COLO668 (cell line): ENCODE data around the gene ELP4.
A peak's percentile ranks its signal among the peaks of the same experiment; 100 is the strongest.

Experiments
- DNase-seq: peaks from one replicate; lab custom pipeline; 2025; ENCODE audit not compliant: unreplicated experiment; lab: John Stamatoyannopoulos, UW

The ELP4 gene

DNA sequence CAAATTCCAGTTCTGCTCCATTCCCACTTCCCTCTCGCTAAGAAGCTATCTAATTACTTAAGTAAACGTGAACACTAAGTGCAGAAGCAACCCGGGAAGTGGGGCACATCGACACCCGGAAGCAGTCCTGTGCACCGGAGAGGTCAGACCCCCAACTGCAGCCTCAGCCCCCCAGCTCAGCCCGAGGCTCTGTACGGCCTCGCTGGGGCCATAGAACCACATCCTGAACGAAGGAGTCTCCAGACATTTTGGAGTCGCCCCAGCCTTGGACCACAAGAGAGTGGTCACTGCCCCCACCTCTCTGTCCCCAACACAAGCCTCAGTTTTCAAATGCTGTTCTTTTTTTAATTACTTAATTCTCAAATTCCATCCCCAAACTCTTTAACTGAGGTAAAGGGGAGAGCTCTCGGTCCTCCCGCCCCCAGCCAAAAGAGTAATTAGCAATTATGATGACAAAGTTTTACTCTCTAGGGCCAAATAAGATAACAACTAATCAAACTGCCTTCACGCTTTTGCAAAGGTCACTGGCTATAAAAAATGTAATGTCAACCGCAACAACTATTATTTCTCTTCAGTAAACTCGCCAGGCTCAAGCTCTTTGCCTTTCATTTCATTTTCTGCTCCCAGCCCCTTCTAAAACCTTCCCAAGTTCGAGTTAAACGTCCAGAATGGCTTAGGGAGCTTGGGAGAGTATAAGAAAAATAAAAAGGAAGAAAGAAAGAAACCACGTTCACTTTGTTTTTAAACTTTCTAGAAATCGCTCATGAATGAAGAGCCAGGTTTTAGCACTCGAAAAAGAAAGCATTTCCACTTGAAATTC, 299.4 kb downstream of the ELP4 start:
- DNase-seq: no peak

DNA sequence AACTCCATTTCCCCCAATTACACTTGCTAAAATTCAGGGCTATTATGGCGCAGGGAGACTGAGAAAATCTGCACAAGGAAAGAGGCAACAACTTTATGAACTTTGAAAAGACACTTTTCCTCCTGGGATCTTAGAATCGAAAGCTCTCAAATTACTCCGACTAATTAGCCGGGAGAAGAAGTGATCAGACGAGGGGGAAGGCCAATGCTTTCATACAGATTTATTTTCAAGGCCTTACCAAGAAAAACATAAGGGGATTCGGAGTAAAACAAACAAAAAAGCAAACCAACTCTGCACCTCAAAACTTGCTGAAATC, 299.9 kb downstream of the ELP4 start:
- no peak for DNase-seq

DNA sequence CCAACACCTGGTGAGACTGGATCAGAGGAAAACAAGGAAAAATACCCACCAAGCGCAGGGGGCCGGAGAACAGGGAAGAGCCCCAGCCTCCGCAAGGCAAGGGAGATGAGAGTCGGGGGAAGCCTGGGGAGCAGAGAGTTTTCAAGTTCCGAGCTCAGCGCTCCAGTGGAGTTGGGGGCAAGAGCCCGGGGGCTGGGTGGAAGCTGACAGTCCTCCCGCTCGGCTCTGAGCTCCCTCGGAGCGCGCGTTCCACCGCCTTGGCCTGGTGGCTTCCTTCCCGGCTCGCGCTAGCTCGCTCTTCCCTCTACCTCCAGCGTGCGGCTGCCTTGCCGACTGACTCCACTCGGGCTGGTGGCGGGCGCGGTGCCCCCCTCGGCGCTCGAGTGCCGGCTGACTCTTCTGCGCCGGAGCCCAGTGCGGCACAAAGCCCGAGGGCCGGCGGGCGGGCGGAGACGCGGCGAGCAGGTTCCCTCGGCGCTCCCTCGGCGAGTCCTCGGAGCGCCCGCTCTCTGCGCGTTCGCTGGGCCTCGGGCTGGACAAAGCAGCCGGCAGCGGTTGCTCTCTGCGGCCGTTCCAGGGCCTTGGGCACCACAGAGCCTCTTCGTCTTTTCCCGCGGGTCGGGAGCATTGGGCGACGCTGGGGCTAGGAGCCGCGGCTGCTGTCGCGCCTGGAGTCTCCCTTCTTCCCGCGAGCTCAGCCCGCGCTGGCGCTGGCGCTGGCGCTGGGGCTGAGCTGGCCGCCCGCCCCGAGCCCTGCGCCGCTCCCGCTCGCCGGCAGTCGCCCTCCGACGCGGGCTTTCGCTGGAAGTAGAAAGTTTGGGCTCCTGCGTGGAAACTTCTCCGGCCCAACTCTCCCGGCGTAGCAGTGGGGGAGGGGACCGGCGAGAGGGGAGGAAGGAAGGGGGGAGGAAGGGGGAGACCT, 300.6 kb downstream of the ELP4 start:
- DNase-seq: peak; percentile 58

DNA sequence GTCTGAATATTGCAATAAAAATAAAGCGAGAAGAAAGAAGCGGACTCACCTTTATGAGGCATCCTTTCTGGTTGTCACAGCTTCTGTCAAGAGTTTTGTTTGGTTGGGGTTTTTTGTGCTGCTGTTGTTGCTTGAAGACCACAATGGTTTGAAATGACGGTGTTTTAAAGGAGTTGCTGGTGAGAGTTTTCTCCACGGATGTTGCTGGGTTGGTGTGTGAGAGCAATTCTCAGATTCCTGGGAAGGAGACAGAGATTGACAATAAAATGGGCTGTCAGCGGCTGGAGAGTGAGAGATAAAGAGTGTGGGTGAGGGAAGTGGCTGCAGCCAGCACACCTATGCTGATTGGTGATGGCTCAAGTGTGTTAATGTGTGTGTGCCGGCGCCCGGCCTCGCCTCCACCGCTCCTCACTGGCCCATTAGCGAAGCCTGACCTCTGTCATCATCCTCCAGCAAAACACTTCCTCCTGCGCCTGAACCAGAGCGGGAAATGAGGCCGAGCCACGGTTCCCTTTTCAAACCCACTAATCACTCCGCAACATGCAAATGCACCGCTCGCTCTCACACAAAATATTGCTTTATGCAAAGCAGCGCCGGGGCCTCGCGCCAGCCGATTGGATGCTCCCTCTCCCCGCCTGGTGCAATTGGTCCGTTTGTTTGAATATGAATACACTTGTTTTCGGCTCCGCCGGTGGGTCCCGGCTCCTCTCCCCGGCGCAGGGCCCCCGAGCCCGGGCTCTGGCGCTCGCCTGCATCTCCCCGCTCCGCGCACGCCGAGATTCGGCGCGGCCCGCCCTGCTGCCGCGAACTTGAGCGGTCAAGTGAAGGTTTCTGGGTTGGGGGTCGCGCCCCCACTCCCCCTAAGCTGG, 301.4 kb downstream of the ELP4 start, which contains the start of gene PAX6:
PAX6 (minus strand) TSS at position 544 of the 869 bp plus-strand sequence. CDS start 4,911 bp downstream, outside the sequence.
- peak; percentile 62 for DNase-seq

DNA sequence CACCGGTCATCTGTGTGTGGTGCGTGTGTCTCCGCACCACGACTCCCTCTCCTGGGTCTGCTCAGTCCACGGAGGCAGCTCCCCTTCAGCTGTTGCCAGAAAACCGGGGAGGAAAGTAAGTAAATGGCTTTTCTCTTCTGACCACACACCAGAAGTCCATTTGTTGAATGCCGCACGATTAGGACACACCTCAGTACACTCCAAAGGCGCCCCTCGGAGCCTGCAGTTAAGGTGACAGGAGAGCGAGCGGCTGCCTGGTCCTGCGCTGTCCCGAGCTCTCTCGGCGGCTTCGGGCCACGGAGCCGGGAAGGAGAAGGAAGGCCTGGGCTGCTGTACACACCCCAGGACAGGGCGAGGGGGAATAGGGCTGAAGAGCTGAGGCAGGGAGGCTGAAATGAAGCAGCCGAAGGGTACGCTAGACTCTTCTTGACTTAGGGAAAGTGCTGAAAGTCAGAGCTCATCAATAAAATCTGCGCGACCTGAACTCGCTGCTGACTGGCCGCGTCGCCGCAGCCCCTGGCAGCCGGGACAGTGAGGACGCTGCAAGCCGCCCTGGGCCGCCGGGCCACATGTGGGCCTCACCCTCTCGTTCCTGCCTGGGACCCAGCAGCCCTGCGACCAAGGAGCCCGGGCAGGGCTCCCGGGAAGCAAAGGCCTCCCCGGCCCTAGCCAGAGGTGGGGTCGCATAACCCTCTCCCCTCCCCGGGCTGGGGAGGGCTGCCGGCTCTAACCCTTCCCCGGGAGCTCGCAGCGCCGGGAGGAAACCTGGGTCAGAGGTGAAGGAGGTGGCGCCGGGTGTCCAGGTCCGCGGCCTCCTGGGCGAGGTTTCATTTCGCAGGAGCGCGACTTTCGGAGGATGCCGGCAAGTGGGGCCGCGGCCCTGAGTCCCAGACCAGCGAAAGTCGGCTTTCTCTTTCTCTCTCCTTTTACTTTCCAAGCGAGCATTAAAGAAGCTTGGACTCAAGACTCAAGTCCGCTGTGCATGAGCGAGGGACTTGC, 303.1 kb downstream of the ELP4 start:
- DNase-seq: peak; percentile 39

DNA sequence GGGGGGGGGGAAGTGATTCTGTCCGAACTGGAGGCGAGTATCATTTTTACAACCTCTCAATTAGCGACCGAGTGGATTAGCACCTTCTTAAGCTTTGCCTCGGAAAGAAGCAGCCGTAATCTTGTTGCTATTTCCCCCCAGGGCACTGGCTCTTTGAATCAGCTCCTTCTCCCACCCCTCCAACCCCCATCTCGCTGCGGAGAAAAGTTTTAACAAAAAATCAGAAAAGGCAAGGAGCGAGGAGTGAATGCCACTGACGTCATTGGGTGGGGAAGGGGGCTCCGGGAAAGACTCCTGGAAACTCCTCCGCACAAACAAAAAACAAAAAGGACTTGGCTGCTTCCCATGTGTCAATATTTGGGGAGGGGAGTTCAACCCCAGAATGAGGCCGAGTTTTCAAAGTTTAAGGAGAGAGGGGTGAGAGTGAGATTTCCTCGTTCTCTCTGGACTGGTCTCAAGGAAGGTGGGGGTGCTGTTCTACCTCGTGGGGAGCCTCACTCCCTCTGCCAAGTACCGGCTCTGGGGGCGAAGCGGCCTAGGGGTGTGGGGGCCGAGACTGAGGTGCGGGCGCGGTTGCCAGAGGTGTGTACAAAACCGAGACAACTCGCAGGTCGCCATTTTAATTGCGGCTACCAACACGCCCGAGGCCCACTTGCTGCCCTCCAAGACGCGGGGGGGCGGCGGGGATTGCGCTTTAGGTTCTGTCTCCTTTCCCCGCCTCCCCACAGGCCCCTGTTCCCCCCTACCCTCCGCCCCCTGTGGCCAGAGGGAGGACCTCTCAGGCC, 304.0 kb downstream of the ELP4 start:
- no peak for DNase-seq

DNA sequence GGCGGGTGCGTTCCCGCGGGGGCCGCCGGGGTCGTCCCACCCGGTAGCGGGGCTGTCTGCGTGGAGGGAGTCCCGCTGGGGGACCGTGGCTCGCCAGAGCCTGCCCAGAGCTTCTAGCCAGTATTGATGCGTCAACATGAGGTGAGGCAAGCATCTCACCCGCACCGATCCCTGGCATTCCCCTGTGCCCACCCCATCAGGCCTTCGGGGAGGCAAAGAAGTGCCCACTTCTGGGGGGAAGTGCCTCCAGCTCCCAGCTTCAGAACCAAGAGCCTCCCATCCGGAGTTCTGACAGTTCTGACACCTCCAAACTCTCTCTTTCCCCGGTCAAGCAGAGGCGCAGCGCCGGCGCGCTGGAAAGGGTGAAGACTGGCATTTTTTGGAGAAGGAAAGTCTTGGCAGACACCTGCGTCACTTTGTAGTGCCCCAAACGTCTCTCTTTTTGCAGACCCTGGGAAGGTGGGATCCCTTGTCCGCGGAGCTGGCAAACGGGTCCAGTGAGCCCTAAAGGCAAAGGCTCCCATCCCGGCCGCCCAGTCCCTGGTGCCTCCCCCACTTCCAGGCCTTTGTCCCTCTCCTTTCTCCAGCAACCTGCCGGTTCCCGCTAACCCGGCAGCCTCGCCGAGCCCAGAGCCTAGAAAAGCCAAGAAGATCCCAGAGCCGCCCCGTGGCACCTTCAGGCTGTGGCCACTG, 304.8 kb downstream of the ELP4 start:
- DNase-seq: no peak

DNA sequence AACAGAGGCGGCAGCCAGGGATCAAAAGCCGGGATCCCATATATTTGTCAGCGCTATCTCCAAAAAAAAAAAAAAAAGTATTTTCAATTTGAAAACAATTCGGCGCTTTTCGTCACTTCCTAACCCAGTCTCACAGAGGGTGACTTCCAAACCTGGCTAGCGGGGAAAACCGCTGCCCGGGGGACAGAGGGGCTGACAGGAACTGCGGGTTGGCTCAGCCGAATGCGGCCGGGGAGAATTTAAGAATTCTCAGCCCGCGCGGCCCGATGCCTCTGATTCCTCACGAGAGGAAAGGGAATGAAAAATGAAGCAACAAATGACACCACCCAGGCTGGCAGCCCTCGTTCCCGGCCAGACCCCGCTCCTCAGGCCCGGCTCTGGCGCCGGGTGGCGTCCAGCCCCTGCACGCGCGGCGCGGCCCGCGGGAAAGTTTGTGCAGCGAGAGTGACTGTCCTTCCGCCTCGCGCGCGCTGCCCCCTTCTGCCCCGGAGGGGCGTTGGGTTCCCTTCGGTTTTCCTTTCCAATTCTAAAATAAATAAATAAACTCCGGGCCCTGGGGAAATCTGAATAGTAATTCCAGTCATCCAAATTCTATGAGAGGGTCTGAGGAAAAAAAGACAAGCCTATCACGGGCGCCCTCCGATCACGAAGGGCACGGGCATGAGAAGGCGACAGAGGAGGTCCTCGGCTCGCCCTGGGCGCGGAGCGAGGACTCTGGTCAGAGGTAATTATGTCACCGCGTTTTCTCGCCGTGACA, 306.3 kb downstream of the ELP4 start:
- peak; percentile 28 for DNase-seq

DNA sequence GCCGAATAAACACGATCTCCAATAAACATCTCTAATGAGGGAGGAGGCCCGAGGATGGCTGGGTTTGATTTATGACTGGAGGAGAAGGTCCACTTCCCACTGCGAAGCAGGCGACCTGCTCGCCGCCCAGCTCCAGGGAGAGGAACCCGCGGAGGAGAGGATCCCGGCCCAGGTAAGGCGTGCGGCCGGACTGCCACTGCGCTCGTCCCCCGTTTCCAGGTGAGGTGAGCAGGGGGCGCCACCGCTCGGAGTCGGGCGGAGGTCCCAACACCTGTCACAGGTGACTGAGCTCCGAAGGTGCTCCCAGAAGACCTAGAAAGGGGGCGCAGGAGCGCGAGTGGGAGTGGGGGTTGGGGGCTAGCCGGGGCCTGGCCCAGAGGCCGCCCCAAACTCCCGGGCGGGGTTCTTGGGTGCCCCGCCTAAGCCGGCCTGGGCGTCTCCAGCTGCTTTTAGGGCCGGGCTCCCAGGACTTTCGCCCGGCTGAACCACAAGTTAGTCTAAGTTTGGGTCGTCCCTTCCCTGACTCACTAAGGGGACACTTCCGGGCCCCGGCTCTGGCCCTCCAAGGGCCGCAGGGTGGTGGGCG, 307.0 kb downstream of the ELP4 start:
- peak; percentile 46 for DNase-seq

DNA sequence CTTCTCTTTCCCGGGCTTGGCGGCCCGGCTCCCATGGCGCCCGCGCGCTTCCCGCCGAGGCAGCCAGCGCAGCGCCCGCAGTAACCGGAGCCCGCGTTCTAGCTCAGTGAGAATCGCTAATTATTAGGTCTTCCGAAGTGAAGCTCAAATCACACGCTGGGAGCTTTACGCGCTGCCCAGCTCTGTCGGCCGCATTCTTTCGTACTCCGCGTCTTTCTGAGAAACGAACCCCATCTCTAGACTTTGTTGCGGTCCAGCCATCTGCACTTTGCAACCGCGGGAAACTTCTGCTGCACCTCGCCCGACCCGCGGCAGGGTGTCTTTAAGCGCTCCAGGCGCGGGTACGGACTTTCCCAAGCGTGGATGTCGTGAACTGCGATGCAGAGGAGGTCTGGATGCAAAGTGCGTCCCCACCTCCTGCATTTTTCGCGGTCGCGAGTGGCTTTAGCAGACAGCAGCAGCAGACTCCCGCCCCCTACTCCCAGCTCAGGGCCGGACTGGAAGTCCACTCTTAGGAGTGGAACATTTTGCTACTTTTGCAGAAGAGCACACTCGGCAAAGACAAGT, 307.6 kb downstream of the ELP4 start:
- DNase-seq: peak; percentile 24

DNA sequence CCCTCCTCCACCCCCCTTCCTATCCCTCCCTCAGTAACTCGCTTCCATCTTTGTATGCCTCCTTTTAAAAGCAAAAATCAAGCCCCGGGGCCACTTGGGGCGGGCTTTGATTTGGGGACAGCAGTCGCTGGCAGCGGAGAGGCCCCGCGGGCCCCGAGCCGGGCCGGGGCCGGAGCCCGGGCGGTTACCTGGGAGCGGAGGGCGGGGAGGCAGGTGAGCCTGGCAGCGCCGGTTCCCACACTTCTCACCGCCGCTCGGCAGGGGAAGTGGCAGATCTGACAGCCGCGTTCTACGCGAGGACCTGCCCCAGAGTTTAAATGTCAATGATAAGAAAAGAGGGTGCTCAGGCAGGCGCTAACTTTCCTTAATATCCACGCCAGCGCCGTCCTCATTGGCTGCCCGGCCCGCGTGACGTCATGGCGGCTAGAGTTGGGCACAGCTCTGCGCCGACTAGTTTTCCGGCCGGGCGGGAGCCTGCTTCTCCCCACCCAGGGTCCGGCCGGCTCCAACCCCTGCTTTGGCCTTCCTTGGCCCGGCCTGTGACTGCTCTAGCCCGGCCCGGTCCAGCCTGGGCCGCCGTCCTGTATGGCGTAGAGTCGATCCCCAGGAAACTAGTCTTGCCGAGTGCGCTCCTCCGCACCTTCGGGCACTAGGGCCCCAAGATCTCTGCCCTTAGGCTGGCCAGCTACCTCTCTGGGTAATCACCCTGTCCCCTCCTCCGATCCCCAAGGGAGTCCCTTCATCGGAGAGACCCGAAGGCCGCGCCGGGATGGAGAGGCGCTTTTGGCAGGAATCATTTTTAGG, 308.3 kb downstream of the ELP4 start:
- peak; percentile 39 for DNase-seq

DNA sequence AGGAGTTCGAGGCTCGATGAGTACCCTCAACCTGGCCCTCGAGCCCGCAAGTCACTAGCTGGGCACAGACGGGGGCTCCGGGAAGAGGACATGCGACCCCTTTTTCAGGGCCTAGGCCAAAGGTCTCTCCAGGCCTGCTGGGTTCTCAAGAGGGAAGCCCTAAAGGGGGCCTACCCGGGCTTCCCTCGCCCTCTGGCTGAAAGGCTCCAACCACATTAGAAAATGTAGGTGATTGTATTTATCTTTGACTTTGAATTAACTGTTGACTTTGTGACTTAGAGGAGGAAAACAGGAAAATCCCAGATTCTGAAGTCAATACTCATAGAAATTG, 308.8 kb downstream of the ELP4 start:
- no peak for DNase-seq

DNA sequence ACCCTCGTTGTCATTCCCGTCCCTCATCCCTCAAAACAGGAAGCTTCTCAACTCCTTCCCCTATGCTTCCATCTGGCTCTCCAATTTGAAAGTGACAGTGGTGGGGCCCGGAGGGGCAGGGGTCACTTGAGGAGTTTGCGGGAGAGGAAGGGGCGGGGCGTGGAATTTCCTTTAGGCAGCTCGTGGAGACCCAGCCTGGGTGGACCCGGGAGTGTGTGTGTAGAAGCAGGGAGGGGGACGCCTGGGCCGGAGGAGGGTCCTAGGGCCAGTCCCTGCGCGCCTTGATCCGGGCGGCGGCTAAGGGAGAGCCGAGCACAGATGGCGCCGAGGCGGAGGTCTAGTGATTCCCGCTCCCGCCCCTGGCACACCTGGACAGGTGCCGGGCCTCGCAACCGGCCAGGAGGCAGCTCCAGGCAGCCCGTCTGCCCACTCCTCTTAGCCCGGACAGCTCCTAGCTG, 309.3 kb downstream of the ELP4 start:
- DNase-seq: peak; percentile 36

DNA sequence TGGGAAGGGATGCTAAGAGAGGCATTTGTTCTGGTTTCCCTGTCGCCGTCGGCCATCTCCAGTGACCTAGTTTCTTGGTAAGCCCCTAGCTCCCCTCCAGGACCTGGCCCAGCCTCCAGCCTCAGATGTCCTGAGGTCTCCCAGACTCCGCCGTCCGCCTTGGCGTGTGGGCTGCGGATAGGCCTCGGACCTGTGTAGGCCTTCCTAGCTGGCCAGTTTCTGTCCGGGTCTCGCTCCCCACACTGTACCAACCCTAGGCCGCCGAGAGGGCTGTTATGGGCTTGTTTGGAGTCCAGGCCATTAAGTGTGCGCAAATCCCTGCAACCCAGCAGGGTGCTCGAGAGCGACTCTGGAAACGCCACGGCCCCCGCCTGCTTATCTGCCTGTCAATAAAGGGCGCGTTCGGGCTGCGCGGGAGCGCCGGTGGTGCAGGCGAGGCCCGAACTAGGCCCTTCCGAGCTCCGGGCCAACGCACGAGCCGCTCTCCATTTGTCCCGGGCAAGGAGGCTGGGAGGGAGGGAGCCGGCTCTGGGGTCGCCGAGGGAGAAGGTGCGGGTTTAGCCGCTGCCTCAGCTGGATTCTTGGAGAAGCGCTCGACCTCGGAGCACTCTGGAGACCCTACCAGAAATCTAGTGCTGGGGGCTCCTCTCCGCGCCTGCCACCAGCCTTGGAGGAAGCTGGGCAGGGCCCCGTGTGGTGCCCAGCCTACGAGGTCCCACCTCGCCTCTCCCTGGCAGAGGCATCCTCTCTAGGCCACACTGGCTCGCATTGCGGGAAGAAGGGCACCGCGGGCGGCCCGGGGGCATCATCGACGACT, 310.3 kb downstream of the ELP4 start:
- no peak for DNase-seq

DNA sequence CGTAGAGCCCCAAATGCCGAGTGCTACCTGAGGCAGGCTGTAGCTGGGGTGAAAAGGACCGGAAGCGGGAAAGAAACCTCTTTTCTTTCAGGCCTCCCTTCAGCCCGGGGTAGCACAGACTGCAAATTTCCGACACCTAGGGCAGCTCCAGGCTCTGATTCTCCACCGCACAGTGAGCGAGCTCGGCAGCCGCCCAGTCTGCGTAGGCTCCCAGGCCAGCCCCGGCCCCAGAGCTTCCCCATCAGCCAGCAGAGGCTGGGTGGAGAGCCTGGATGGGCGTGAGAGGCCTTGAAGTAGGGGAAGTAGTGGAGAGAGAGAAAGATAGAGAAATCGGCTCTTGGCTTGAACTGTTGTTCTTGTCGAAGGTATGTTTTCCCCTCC, 310.9 kb downstream of the ELP4 start:
- no peak for DNase-seq
